ENCODE measurements around the gene RCN2.

DNA sequence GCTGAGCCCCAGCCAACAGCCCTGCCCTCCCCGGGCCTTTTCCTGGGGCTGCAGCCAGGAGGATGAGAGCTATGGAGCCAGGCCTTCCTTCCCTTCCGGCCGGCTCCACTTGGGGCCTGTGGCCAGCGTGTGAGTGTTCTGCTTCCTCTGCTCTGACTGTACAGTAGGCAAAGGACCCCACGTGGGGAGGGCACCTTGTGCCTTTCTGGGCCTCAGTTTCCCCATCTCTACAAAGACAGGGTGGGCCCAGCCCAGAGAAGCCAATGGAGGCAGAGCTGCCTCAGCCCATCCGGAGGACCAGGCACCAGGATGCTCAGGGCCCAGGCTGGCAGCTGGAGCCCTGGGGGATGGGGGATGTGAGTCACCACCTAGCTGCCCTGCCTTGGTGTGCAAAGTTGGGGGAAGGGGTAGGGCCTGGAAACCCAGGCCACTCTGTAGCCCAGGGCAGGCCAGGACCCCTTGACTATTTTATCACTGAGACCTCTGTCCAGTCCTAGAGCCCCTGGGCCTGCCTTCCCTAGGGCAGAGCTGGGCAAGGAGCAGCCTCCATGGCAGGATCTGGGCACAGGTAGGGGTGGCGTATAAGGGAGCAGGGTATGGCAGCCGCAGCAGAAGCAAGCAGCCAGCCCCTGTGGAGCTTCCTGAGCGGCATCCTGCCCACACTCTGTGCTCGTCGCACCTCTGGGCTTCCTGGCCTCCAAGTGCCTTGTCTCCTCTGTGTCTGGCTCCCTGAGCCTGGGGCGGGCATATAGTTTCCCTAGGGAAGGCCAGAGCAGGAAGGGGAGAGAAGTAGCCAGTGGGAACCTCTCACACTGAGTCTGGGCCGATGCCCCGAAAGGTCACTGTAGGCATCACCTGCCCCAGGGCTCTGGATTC, 65.2 kb downstream of the RCN2 start:
- TF ChIP-seq, protein P1, sequence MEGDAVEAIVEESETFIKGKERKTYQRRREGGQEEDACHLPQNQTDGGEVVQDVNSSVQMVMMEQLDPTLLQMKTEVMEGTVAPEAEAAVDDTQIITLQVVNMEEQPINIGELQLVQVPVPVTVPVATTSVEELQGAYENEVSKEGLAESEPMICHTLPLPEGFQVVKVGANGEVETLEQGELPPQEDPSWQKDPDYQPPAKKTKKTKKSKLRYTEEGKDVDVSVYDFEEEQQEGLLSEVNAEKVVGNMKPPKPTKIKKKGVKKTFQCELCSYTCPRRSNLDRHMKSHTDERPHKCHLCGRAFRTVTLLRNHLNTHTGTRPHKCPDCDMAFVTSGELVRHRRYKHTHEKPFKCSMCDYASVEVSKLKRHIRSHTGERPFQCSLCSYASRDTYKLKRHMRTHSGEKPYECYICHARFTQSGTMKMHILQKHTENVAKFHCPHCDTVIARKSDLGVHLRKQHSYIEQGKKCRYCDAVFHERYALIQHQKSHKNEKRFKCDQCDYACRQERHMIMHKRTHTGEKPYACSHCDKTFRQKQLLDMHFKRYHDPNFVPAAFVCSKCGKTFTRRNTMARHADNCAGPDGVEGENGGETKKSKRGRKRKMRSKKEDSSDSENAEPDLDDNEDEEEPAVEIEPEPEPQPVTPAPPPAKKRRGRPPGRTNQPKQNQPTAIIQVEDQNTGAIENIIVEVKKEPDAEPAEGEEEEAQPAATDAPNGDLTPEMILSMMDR (conservative IDR thresholded peaks at IDR 0.05; ENCODE audit: low read depth, low read length) = no peak
- TF ChIP-seq EZH2 (IDR thresholded peaks at IDR 0.05; ENCODE audit: low read length, unreplicated experiment) = no peak
